ENCODE results near the gene TBCK. TPM values are rescaled to one million over a fixed set of nuclear protein-coding genes. Genes with fewer than 3 reads are reported as not detected.

The TBCK gene
- total and polyA plus RNA-seq, 2 of the 13 experiments (the other 11 are each of a cell fraction or from before 2014, with no cell fraction given) = 51.0 to 62.4 TPM

- peaks cover 19% of the 10 kb centered on the region for H3K4me1 ChIP-seq (ENCODE audit: insufficient read depth, low read length)
- H3K9me3 ChIP-seq (ENCODE audit: low read length) = no peaks in the 10 kb centered on the region
- no peak overlapping the region for H3K27ac ChIP-seq (ENCODE audit: extremely low read length, insufficient read depth, low read length)
- FAIRE-seq = no peak
- intact Hi-C loops (cut with micrococcal nuclease; ENCODE audit: unreplicated experiment) (no loop called here), in situ Hi-C loops (cut with HindIII; ENCODE audit: extremely low pct_ligation_motif_present, low pct_unique_long_range_greater_than_20kb) (loop anchor here (25.0 kb wide), 1 partner anchor 448 kb away; no protein-coding TSS in a partner anchor)
- H3K4me2 ChIP-seq (ENCODE audit: low read depth, low read length) = no peak overlapping the region
- no peak overlapping the region for H3K9ac ChIP-seq (ENCODE audit: insufficient read depth, low read depth, low read length)
- no peaks in the 10 kb centered on the region for H3K27me3 ChIP-seq (ENCODE audit: control insufficient read depth in 1 of 2, insufficient read depth in 2 of 2, low read length in 2 of 2)
- no peaks in the 10 kb centered on the region for H3K79me2 ChIP-seq (ENCODE audit: insufficient read depth, low read length)
- ATAC-seq = no peak
- CTCF ChIA-PET (ENCODE audit: low intra/inter-chr PET ratio, low total read pairs) = no interaction called here
- no peak overlapping the region for H3K4me3 ChIP-seq (replicated peaks in 1 of 3; ENCODE audit: insufficient read depth in 1 of 3, low read depth in 2 of 3, low read length in 3 of 3)
- H3K36me3 ChIP-seq (replicated peaks in 1 of 2; ENCODE audit: control insufficient read depth in 1 of 2, insufficient read depth in 2 of 2, low read length in 2 of 2) = no peaks in the 10 kb centered on the region
- no peak for DNase-seq (ENCODE audit: low spot score)
- POLR2A ChIA-PET = interaction anchor here (1.8 kb wide), 1 partner anchor 100 kb away, joined by 5 read pairs; no protein-coding TSS in a partner anchor
- H2AFZ ChIP-seq (ENCODE audit: low read length) = no peak overlapping the region
- BruUV-seq (replicated peaks) = no TSS peak
- no peaks in the 10 kb centered on the region for H4K20me1 ChIP-seq (ENCODE audit: insufficient read depth, low read length)
- 100% methylated on average over 1 of the region's 1 CpG for WGBS (ENCODE audit: low lambda C conversion rate)
- TF ChIP-seq SP2 (CRISPR knock-in tag; IDR thresholded peaks at IDR 0.05) (no peak), ELF3 (CRISPR knock-in tag; IDR thresholded peaks at IDR 0.05) (no peak), ZNF570 (CRISPR knock-in tag; IDR thresholded peaks at IDR 0.05; ENCODE audit: borderline replicate concordance) (no peak), TBX2 (CRISPR knock-in tag; IDR thresholded peaks at IDR 0.05; ENCODE audit: borderline replicate concordance) (no peak), ZBTB40 (IDR thresholded peaks at IDR 0.05) (no peak), ZBTB40 (CRISPR knock-in tag; IDR thresholded peaks at IDR 0.05) (no peak), HNRNPUL1 (IDR thresholded peaks at IDR 0.05; ENCODE audit: low read depth, low read length) (no peak), ZFP36 (IDR thresholded peaks at IDR 0.05; ENCODE audit: borderline replicate concordance, low read depth, low read length, partially characterized antibody) (no peak), ZNF746 (CRISPR knock-in tag; IDR thresholded peaks at IDR 0.05) (no peak), GFI1 (CRISPR knock-in tag; IDR thresholded peaks at IDR 0.05; ENCODE audit: borderline replicate concordance) (no peak), MIER3 (CRISPR knock-in tag; IDR thresholded peaks at IDR 0.05; ENCODE audit: borderline replicate concordance) (no peak), ZNF510 (CRISPR knock-in tag; IDR thresholded peaks at IDR 0.05; ENCODE audit: low read depth) (no peak)
- TF ChIP-seq, protein P1, sequence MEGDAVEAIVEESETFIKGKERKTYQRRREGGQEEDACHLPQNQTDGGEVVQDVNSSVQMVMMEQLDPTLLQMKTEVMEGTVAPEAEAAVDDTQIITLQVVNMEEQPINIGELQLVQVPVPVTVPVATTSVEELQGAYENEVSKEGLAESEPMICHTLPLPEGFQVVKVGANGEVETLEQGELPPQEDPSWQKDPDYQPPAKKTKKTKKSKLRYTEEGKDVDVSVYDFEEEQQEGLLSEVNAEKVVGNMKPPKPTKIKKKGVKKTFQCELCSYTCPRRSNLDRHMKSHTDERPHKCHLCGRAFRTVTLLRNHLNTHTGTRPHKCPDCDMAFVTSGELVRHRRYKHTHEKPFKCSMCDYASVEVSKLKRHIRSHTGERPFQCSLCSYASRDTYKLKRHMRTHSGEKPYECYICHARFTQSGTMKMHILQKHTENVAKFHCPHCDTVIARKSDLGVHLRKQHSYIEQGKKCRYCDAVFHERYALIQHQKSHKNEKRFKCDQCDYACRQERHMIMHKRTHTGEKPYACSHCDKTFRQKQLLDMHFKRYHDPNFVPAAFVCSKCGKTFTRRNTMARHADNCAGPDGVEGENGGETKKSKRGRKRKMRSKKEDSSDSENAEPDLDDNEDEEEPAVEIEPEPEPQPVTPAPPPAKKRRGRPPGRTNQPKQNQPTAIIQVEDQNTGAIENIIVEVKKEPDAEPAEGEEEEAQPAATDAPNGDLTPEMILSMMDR (CRISPR knock-in tag; IDR thresholded peaks at IDR 0.05) = no peak
Observed at GRCh38 chr4:106364282-106364681, 48.3 kb upstream of the TBCK start.
